KMS-11 (cell line): ENCODE data around the gene SLC25A26.

Experiments used
- H2AFZ ChIP-seq: fragments of 200-600 bp; sonication (generic); 2 replicates; pipeline ENCODE4 v1.6.1; 2016; ENCODE audit warnings: antibody characterized with exemption, mixed run types, low read depth
- H3K27ac ChIP-seq: fragments of 200-600 bp; sonication (generic); 2 replicates; pipeline ENCODE4 v1.6.1; 2016; ENCODE audit warnings: mild to moderate bottlenecking, mixed run types
- H3K27me3 ChIP-seq: fragments of 200-600 bp; sonication (generic); 2 replicates; pipeline ENCODE4 v1.6.1; 2017; ENCODE audit warnings: mild to moderate bottlenecking, low read depth, mixed run types, moderate library complexity; ENCODE audit not compliant: insufficient read depth
- H3K36me3 ChIP-seq: fragments of 200-600 bp; sonication (generic); 2 replicates; pipeline ENCODE4 v1.6.1; 2017; ENCODE audit warnings: mild to moderate bottlenecking, mixed run types; ENCODE audit not compliant: insufficient read depth
- H3K4me1 ChIP-seq: fragments of 200-600 bp; sonication (generic); 2 replicates; pipeline ENCODE4 v1.6.1; 2016; ENCODE audit warnings: mild to moderate bottlenecking, low read depth, mixed run types; ENCODE audit not compliant: poor library complexity, severe bottlenecking
- H3K4me2 ChIP-seq: fragments of 200-600 bp; sonication (generic); 2 replicates; pipeline ENCODE4 v1.7.0; 2016; ENCODE audit warnings: mild to moderate bottlenecking, mixed run types
- H3K4me3 ChIP-seq: fragments of 200-600 bp; sonication (generic); IDR thresholded peaks from 2 replicates; pipeline ENCODE4 v1.6.1; 2017; ENCODE audit warnings: low read depth, low read length, mixed read lengths; ENCODE audit not compliant: insufficient read depth
- H3K79me2 ChIP-seq: fragments of 200-600 bp; sonication (generic); 2 replicates; pipeline ENCODE4 v1.6.1; 2016; ENCODE audit warnings: low read depth, mixed run types; ENCODE audit not compliant: insufficient read depth
- H3K9ac ChIP-seq: fragments of 200-600 bp; sonication (generic); 2 replicates; pipeline ENCODE4 v1.6.1; 2016; ENCODE audit warnings: mild to moderate bottlenecking, mixed run types
- H4K20me1 ChIP-seq: fragments of 200-600 bp; sonication (generic); 2 replicates; pipeline ENCODE4 v1.6.1; 2016; ENCODE audit warnings: mild to moderate bottlenecking, mixed run types; ENCODE audit not compliant: insufficient read depth
- CTCF ChIP-seq: fragments of 200-600 bp; sonication (generic); conservative IDR thresholded peaks from 2 replicates; pipeline ENCODE4 v1.6.1; 2017; ENCODE audit warnings: low read depth, mild to moderate bottlenecking, antibody characterized with exemption, low read length, moderate library complexity, mixed read lengths

The SLC25A26 gene

GRCh38 chr3:66355394-66355793 is 134.6 kb downstream of the SLC25A26 start:
- no peak for TF ChIP-seq CTCF
- H3K4me3 ChIP-seq, result no peak overlapping the region
- H3K9ac ChIP-seq, result no peak overlapping the region
- H3K4me2 ChIP-seq, result peak overlapping the region; percentile 89
- no peaks in the 10 kb centered on the region for H3K79me2 ChIP-seq
- no peaks in the 10 kb centered on the region for H4K20me1 ChIP-seq
- peaks cover 29% of the 10 kb centered on the region for H3K4me1 ChIP-seq
- no peak overlapping the region for H3K27ac ChIP-seq
- no peak overlapping the region for H2AFZ ChIP-seq
- H3K27me3 ChIP-seq, result no peaks in the 10 kb centered on the region
- no peaks in the 10 kb centered on the region for H3K36me3 ChIP-seq

- no peak overlapping the region for H3K4me3 ChIP-seq
- H3K4me1 ChIP-seq, result peaks cover 29% of the 10 kb centered on the region
- no peak overlapping the region for H3K27ac ChIP-seq
- H3K9ac ChIP-seq, result no peak overlapping the region
- no peak overlapping the region for H2AFZ ChIP-seq
- no peak for TF ChIP-seq CTCF
- no peaks in the 10 kb centered on the region for H3K36me3 ChIP-seq
- no peaks in the 10 kb centered on the region for H3K27me3 ChIP-seq
- no peaks in the 10 kb centered on the region for H4K20me1 ChIP-seq
- no peaks in the 10 kb centered on the region for H3K79me2 ChIP-seq
- peak overlapping the region; percentile 89 for H3K4me2 ChIP-seq
Measured at GRCh38 chr3:66355997-66356396, 135.2 kb downstream of the SLC25A26 start.

- Histone ChIP-seq H3K9ac (no peak overlapping the region), H3K79me2 (no peaks in the 10 kb centered on the region), H3K4me1 (peaks cover 9% of the 10 kb centered on the region), H3K27me3 (no peaks in the 10 kb centered on the region), H3K4me2 (no peak overlapping the region), H3K36me3 (no peaks in the 10 kb centered on the region), H3K27ac (no peak overlapping the region), H2AFZ (no peak overlapping the region), H3K4me3 (no peak overlapping the region), H4K20me1 (no peaks in the 10 kb centered on the region)
- no peak for TF ChIP-seq CTCF
Measured at GRCh38 chr3:66361356-66361755, 140.6 kb downstream of the SLC25A26 start.

GRCh38 chr3:66362541-66362941 is 141.7 kb downstream of the SLC25A26 start:
- Histone ChIP-seq H3K4me1 (peaks cover 7% of the 10 kb centered on the region), H3K4me3 (no peak overlapping the region), H3K79me2 (no peaks in the 10 kb centered on the region), H3K4me2 (no peak overlapping the region), H3K27me3 (no peaks in the 10 kb centered on the region), H3K27ac (no peak overlapping the region), H2AFZ (no peak overlapping the region), H3K9ac (no peak overlapping the region), H4K20me1 (no peaks in the 10 kb centered on the region), H3K36me3 (no peaks in the 10 kb centered on the region)
- TF ChIP-seq CTCF, result no peak
